Activated CD4-positive, alpha-beta memory T cell treated with anti-CD3 and anti-CD28 coated beads, Interleukin-2, amount 10 ng/mL, durations not matched to agents 7 days and 5 days (primary cell): ENCODE data around the gene CLCNKA. TPM values are rescaled to one million over a fixed set of nuclear protein-coding genes. Genes with fewer than 3 reads are reported as not detected.
"Not testable (repeated sequence)": the region's sequence is repeated elsewhere in the genome, so short reads cannot be mapped to it uniquely, and the experiment has no call there.

ENCODE experiments used
- CTCF ChIA-PET: fragments of 350-600 bp; sonication (Branson Sonifier 250); formaldehyde crosslinking; loops from one replicate; lab custom pipeline; 2021; ENCODE audit warnings: antibody characterized with exemption, inconsistent platforms; lab: Charles Lee
- POLR2A ChIA-PET: fragments of 350-600 bp; sonication (Branson Sonifier 250); formaldehyde crosslinking; loops from one replicate; lab custom pipeline; 2021; ENCODE audit warnings: antibody characterized with exemption; lab: Charles Lee
- DNase-seq: peaks from one replicate; pipeline ENCODE4 v3.0.0-alpha.2; 2020
- H3K27ac Mint-ChIP-seq: one replicate; pipeline ENCODE4 v1.8.0; 2021; ENCODE audit warnings: mild to moderate bottlenecking, mixed read lengths
- H3K27me3 Mint-ChIP-seq: one replicate; pipeline ENCODE4 v1.8.0; 2021; ENCODE audit warnings: mixed read lengths
- H3K36me3 Mint-ChIP-seq: one replicate; pipeline ENCODE4 v1.8.0; 2021; ENCODE audit warnings: low read depth, mixed read lengths
- H3K4me1 Mint-ChIP-seq: one replicate; pipeline ENCODE4 v1.8.0; 2021; ENCODE audit warnings: mixed read lengths
- H3K4me3 Mint-ChIP-seq: one replicate; pipeline ENCODE4 v1.8.0; 2021; ENCODE audit warnings: mild to moderate bottlenecking, mixed read lengths
- H3K9me3 Mint-ChIP-seq: one replicate; pipeline ENCODE4 v1.8.0; 2021; ENCODE audit warnings: mixed read lengths
- total RNA-seq, 2 experiments: library from RNA; stranded (reverse); gene quantifications; one replicate each; pipeline ENCODE4 v1.2.3, GENCODE V29; 2021

The CLCNKA gene
- under 1 TPM; 0.13 to 0.20 TPM for total RNA-seq

GRCh38 chr1:16021681-16022080 is at the start of gene CLCNKA:
Gene CLCNKA, plus strand, starts transcription at chr1:16022036. Its CDS starts 584 bp downstream, at chr1:16022620.
- H3K27ac Mint-ChIP-seq = no peak within 1 kb of the TSS
- ChIA-PET CTCF (no interaction called here), POLR2A (no interaction called here)
- no peak within 1 kb of the TSS for H3K4me3 Mint-ChIP-seq
- H3K9me3 Mint-ChIP-seq = no peaks in the 10 kb centered on the region
- H3K4me1 Mint-ChIP-seq = no peaks in the 10 kb centered on the region
- H3K27me3 Mint-ChIP-seq = peaks cover 3% of the 10 kb centered on the region
- H3K36me3 Mint-ChIP-seq = no peaks in the 10 kb centered on the region
- DNase-seq = no peak

DNA sequence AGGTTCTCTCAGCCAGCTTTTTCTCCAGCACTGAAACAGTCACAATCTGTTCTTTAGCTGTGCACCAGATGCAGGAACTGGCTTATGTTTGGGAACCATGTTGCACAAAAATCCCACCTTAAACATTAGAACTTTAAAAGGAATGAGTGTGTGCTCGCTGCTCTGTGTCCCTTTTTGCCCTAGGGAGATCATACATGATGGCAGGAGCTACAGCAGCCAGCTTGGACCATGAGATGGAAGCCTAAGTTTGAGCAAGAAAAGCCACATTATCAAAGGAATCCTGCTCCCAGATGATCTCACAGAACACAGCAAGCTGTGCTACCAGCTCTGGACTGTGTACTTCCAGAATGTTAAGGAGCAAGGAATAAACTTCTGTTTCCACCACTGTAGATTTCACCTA is 49.4 kb upstream of the CLCNKA start:
- Mint-ChIP-seq H3K27me3 (no peaks in the 10 kb centered on the region), H3K9me3 (no peaks in the 10 kb centered on the region), H3K4me1 (peaks cover 51% of the 10 kb centered on the region), H3K27ac (no peak overlapping the region), H3K4me3 (no peak overlapping the region), H3K36me3 (peaks cover 54% of the 10 kb centered on the region)
- DNase-seq = no peak
- POLR2A ChIA-PET = interaction anchor here (1.7 kb wide), 1 partner anchor 14 kb away, joined by 4 read pairs; no protein-coding TSS in a partner anchor
- CTCF ChIA-PET = no interaction called here

DNA sequence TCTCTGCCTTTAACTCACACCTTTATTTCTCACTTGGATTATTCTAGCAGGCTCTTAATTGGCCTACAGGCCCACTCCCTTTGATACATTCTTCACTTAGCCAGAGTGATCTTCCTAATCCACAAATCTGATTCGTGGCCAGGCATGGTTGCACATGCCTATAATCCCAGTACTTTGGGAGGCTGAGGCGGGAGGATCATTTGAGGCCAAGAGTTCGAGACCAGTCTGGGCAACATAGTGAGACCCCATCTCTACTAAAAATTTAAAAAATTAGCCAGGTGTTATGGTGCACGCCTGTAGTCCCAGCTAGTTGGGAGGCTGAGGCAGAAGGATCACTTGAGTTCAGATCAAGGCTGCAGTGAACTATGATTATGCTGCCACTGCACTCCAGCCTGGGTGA is 48.1 kb upstream of the CLCNKA start:
- peaks cover 41% of the 10 kb centered on the region for H3K36me3 Mint-ChIP-seq

DNA sequence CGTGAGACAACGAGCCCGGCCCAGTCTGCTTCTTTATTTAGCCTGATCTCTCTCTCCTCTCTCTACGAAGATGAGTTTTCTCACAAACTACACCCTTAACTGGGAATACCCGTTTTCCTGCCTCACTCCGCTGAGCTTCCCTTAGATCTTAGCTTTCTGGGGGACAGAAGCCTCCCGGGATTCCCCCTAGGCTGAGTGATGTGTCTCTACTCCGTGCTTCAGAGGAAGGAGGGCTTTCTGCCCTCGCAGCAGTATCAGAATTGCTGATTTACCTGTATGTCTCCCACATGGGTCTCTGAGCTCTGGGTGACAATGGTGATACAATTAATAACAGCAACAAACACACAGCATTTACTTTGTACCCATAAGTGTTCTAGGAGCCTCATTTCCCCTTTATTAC is 47.0 kb upstream of the CLCNKA start:
- CTCF ChIA-PET = interaction anchor here (1.9 kb wide), 1 partner anchor 159 kb away, joined by 6 read pairs; no protein-coding TSS in a partner anchor
- Mint-ChIP-seq H3K4me3 (peak overlapping the region; percentile 88), H3K36me3 (peaks cover 32% of the 10 kb centered on the region), H3K27ac (peak overlapping the region; percentile 63), H3K27me3 (no peaks in the 10 kb centered on the region), H3K9me3 (no peaks in the 10 kb centered on the region), H3K4me1 (peaks cover 39% of the 10 kb centered on the region)
- POLR2A ChIA-PET = interaction anchor here (0.8 to 3.0 kb wide), 9 partner anchors 9 to 395 kb away, joined by 3 to 41 read pairs (median 5); partner anchors contain the start of gene SPEN
- no peak for DNase-seq

More for the DNA sequence above, 48.1 kb upstream of the CLCNKA start:
- no peak for DNase-seq
- Mint-ChIP-seq H3K9me3 (no peaks in the 10 kb centered on the region), H3K27ac (no peak overlapping the region), H3K4me1 (peaks cover 40% of the 10 kb centered on the region), H3K4me3 (no peak overlapping the region), H3K27me3 (no peaks in the 10 kb centered on the region)
- ChIA-PET CTCF (no interaction called here), POLR2A (no interaction called here)

DNA sequence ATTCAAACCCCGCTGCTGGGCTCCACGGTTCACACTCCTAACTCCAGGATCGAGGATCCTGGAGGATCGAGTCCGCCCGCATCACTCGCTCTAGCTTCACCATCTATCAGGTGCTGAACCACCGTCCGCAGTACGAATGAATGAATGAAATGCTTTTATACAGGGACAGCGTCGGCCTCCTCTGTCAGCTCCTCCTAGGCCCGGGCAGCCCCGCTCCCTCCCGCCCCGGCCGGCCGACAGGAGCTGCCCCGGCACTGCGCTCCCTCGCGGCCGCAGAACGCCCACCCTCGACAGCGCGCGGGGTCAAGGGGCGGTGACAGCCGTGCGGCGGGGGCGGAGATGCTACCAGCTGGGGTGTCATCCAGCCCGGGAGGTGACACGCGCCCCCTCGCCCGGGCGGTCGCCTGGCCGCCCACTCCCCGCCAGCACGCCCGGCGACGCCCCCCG is 46.5 kb upstream of the CLCNKA start:
- Mint-ChIP-seq H3K4me3 (peak overlapping the region; percentile 88), H3K27ac (peak overlapping the region; percentile 63), H3K9me3 (no peaks in the 10 kb centered on the region), H3K4me1 (peaks cover 36% of the 10 kb centered on the region), H3K36me3 (peaks cover 27% of the 10 kb centered on the region), H3K27me3 (no peaks in the 10 kb centered on the region)
- peak; percentile 69 for DNase-seq
- ChIA-PET POLR2A (interaction anchor here (0.8 to 3.0 kb wide), 13 partner anchors 10 to 396 kb away, joined by 3 to 41 read pairs (median 4); partner anchors contain the start of genes DDI2 and SPEN), CTCF (interaction anchor here (0.7 to 2.1 kb wide), 6 partner anchors 9 to 160 kb away, joined by 3 to 7 read pairs (median 4); no protein-coding TSS in a partner anchor)

GRCh38 chr1:15975805-15976680 is 45.8 kb upstream of the CLCNKA start, which contains the start of gene ZBTB17:
Gene ZBTB17, minus strand, starts transcription at chr1:15976101. Its CDS starts 27,606 bp downstream, at chr1:15948495.
- Mint-ChIP-seq H3K4me1 (peaks cover 36% of the 10 kb centered on the region), H3K9me3 (no peaks in the 10 kb centered on the region), H3K36me3 (peaks cover 23% of the 10 kb centered on the region), H3K27ac (peak within 1 kb of the TSS; percentile 76), H3K4me3 (peak within 1 kb of the TSS; percentile 88), H3K27me3 (no peaks in the 10 kb centered on the region)
- POLR2A ChIA-PET = interaction anchor here (0.6 to 3.0 kb wide), 17 partner anchors 10 to 397 kb away, joined by 3 to 41 read pairs (median 4); partner anchors contain the start of genes DDI2, FBXO42 and SPEN
- peak; percentile 95 for DNase-seq
- CTCF ChIA-PET = interaction anchor here (0.7 to 2.1 kb wide), 8 partner anchors 10 to 184 kb away, joined by 3 to 7 read pairs (median 3); no protein-coding TSS in a partner anchor

- CTCF ChIA-PET, DNase-seq, H3K4me3 Mint-ChIP-seq, H3K9me3 Mint-ChIP-seq, POLR2A ChIA-PET, H3K27ac Mint-ChIP-seq, H3K27me3 Mint-ChIP-seq: not testable (repeated sequence)
- Mint-ChIP-seq H3K36me3 (peaks cover 10% of the 10 kb centered on the region), H3K4me1 (peaks cover 30% of the 10 kb centered on the region)
These were observed 43.9 kb upstream of the CLCNKA start for GRCh38 chr1:15977947-15978346.

- CTCF ChIA-PET = no interaction called here
- Mint-ChIP-seq H3K27ac (no peak overlapping the region), H3K27me3 (peaks cover 5% of the 10 kb centered on the region), H3K36me3 (no peaks in the 10 kb centered on the region), H3K9me3 (no peaks in the 10 kb centered on the region), H3K4me1 (peaks cover 2% of the 10 kb centered on the region), H3K4me3 (no peak overlapping the region)
- DNase-seq = no peak
- POLR2A ChIA-PET = no interaction called here
These were observed 40.2 kb upstream of the CLCNKA start for GRCh38 chr1:15981679-15982078.

DNA sequence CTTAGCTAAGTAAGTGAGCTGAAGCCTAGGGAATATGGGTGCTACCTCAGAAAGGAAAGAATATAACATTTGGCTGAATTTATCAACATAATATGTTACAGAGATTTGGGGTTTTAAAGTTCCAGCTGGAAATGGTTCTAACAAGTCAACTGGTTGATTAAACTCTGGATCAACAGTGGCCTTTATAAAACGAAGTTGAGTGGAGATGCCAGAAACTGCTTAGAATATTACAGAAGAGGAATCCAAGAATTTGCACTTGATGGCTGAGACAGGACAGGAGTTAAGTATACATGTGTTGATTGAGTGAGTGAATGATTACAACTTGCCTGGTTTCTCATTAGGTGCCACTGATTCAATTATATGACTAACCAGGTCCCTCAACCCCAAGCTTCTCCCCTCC is 38.6 kb upstream of the CLCNKA start:
- Mint-ChIP-seq H3K27ac (no peak overlapping the region), H3K9me3 (no peaks in the 10 kb centered on the region), H3K36me3 (no peaks in the 10 kb centered on the region), H3K4me1 (no peaks in the 10 kb centered on the region), H3K27me3 (peaks cover 5% of the 10 kb centered on the region), H3K4me3 (no peak overlapping the region)
- ChIA-PET POLR2A (no interaction called here), CTCF (no interaction called here)
- no peak for DNase-seq

GRCh38 chr1:15985611-15986297 is 36.1 kb upstream of the CLCNKA start:
- ChIA-PET POLR2A (interaction anchor here (1.2 to 1.8 kb wide), 2 partner anchors 10 to 13 kb away, joined by 4 to 5 read pairs; partner anchors contain the start of gene ZBTB17), CTCF (no interaction called here)
- Mint-ChIP-seq H3K36me3 (no peaks in the 10 kb centered on the region), H3K27me3 (peaks cover 5% of the 10 kb centered on the region), H3K27ac (no peak overlapping the region), H3K4me1 (no peaks in the 10 kb centered on the region), H3K4me3 (no peak overlapping the region), H3K9me3 (no peaks in the 10 kb centered on the region)
- no peak for DNase-seq

GRCh38 chr1:15988856-15989736 is 32.7 kb upstream of the CLCNKA start:
- POLR2A ChIA-PET = no interaction called here
- Mint-ChIP-seq H3K36me3 (no peaks in the 10 kb centered on the region), H3K9me3 (no peaks in the 10 kb centered on the region), H3K27ac (no peak overlapping the region), H3K27me3 (no peaks in the 10 kb centered on the region), H3K4me3 (no peak overlapping the region), H3K4me1 (no peaks in the 10 kb centered on the region)
- no peak for DNase-seq
- CTCF ChIA-PET = no interaction called here

DNA sequence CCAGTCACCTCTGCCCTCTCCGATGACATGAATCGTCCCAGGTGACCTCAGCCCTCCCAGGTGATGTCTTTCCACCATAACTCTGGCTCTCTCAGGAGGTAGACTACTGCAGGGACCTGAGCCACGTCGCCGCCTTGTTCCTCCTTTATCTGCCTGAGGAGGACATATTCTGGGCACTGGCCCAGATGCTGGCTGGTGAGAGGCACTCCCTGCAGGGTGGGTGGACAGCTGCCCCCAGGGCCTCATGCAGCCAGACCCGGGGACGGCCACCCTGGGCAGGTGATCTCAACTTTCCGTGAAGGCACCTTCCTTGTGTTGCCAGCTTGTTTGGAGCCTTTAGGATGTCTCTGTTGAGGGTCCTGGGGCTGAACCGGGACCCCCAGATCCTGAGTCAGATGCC is 32.1 kb upstream of the CLCNKA start:
- no peak for DNase-seq
- Mint-ChIP-seq H3K27me3 (no peaks in the 10 kb centered on the region), H3K36me3 (no peaks in the 10 kb centered on the region), H3K27ac (no peak overlapping the region), H3K4me1 (no peaks in the 10 kb centered on the region), H3K4me3 (no peak overlapping the region), H3K9me3 (no peaks in the 10 kb centered on the region)
- ChIA-PET CTCF (no interaction called here), POLR2A (no interaction called here)
